Astrocyte of the spinal cord (primary cell): ENCODE measurements around the gene GPR135.
"Not testable (repeated sequence)": the region's sequence is repeated elsewhere in the genome, so short reads cannot be mapped to it uniquely, and the experiment has no call there.

Source experiments
- DNase-seq: peaks from one replicate; pipeline ENCODE4 v3.0.0; 2011; ENCODE audit warnings: low read depth, low spot score
- H3K4me3 ChIP-seq: 2 replicates; pipeline ENCODE4 v1.5.1; 2011; ENCODE audit warnings: low read depth, mild to moderate bottlenecking, low read length, moderate library complexity
- in situ Hi-C: cut with HindIII; loops from 2 replicates; pipeline ENCODE4 v1.10.0; 2017; ENCODE audit warnings: low sequenced_read_pairs
- TF ChIP-seq, protein P1 (sequence below): IDR thresholded peaks from 2 replicates; pipeline ENCODE4 v1.5.1; 2012; ENCODE audit warnings: low read depth, mild to moderate bottlenecking, low read length, inconsistent platforms

GPR135 gene

GRCh38 chr14:59460378-59460777 is 4.8 kb downstream of the GPR135 start:
- no peak for DNase-seq
- H3K4me3 ChIP-seq, result no peak overlapping the region
- TF ChIP-seq, protein P1, sequence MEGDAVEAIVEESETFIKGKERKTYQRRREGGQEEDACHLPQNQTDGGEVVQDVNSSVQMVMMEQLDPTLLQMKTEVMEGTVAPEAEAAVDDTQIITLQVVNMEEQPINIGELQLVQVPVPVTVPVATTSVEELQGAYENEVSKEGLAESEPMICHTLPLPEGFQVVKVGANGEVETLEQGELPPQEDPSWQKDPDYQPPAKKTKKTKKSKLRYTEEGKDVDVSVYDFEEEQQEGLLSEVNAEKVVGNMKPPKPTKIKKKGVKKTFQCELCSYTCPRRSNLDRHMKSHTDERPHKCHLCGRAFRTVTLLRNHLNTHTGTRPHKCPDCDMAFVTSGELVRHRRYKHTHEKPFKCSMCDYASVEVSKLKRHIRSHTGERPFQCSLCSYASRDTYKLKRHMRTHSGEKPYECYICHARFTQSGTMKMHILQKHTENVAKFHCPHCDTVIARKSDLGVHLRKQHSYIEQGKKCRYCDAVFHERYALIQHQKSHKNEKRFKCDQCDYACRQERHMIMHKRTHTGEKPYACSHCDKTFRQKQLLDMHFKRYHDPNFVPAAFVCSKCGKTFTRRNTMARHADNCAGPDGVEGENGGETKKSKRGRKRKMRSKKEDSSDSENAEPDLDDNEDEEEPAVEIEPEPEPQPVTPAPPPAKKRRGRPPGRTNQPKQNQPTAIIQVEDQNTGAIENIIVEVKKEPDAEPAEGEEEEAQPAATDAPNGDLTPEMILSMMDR, result no peak
- in situ Hi-C loops, result no loop called here

- DNase-seq, result no peak
- in situ Hi-C loops, result no loop called here
- no peak overlapping the region for H3K4me3 ChIP-seq
- TF ChIP-seq, protein P1, result no peak
Observed at GRCh38 chr14:59458486-59458885, 6.7 kb downstream of the GPR135 start.

GRCh38 chr14:59455411-59455810 is 9.8 kb downstream of the GPR135 start:
- in situ Hi-C loops, result no loop called here
- TF ChIP-seq, protein P1, result no peak
- no peak overlapping the region for H3K4me3 ChIP-seq
- peak; percentile 5 for DNase-seq

GRCh38 chr14:59454139-59454538 is 11.0 kb downstream of the GPR135 start:
- in situ Hi-C loops, result no loop called here
- H3K4me3 ChIP-seq, result no peak overlapping the region
- TF ChIP-seq, protein P1, result no peak
- peak; percentile 85 for DNase-seq

- TF ChIP-seq, protein P1, result no peak
- no peak for DNase-seq
- H3K4me3 ChIP-seq, result no peak overlapping the region
- in situ Hi-C loops, result no loop called here
Observed at GRCh38 chr14:59451849-59452248, 13.3 kb downstream of the GPR135 start.

- in situ Hi-C loops, result no loop called here
- TF ChIP-seq, protein P1, result no peak
- DNase-seq, result no peak
- H3K4me3 ChIP-seq, result no peak overlapping the region
Observed at GRCh38 chr14:59450716-59451115, 14.5 kb downstream of the GPR135 start.

- DNase-seq, in situ Hi-C loops, H3K4me3 ChIP-seq: not testable (repeated sequence)
Observed at GRCh38 chr14:59448673-59449072, 16.5 kb downstream of the GPR135 start.
